ENCODE data around the gene ZNF750.

DNA sequence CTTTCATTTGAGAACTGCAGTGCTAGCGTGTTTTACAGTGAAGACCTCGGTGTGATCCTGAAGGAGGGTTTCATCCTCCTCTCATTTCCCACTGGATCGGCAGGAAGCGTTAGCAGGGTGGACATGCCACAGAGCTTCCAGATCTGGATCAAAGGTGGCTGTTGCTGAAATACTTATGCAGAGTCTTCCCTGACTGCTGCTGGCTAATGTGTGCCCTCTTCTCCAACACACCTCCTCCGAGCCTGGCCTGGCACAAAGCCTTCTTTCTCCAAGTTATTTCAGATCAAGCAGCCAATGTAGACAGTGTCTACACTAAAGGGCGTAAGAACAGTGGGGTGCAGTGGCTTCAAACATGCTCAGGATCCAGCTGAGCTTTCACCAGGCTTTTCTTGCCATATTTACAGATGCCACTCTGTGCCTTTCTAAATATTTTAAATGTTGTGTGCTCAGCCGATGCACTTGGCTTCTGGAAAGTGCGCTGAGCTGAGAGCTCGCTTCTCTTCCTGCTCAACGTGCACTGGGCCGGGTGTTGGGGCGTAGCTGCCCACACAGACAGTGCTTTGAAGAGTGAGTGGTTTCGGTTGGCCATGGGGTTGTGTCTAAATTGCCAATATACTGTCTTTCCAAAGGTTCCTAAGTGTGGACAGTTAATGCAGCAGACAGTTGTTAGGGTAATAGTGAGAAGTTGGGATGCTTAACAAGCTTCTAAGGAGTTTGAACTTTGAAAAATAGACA is 2.1 kb downstream of the ZNF750 start:
- TF ChIP-seq POLR2AphosphoS5 (IDR thresholded peaks at IDR 0.05; ENCODE audit: low read depth, low read length), result no peak
- TF ChIP-seq, protein P1, sequence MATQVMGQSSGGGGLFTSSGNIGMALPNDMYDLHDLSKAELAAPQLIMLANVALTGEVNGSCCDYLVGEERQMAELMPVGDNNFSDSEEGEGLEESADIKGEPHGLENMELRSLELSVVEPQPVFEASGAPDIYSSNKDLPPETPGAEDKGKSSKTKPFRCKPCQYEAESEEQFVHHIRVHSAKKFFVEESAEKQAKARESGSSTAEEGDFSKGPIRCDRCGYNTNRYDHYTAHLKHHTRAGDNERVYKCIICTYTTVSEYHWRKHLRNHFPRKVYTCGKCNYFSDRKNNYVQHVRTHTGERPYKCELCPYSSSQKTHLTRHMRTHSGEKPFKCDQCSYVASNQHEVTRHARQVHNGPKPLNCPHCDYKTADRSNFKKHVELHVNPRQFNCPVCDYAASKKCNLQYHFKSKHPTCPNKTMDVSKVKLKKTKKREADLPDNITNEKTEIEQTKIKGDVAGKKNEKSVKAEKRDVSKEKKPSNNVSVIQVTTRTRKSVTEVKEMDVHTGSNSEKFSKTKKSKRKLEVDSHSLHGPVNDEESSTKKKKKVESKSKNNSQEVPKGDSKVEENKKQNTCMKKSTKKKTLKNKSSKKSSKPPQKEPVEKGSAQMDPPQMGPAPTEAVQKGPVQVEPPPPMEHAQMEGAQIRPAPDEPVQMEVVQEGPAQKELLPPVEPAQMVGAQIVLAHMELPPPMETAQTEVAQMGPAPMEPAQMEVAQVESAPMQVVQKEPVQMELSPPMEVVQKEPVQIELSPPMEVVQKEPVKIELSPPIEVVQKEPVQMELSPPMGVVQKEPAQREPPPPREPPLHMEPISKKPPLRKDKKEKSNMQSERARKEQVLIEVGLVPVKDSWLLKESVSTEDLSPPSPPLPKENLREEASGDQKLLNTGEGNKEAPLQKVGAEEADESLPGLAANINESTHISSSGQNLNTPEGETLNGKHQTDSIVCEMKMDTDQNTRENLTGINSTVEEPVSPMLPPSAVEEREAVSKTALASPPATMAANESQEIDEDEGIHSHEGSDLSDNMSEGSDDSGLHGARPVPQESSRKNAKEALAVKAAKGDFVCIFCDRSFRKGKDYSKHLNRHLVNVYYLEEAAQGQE (IDR thresholded peaks at IDR 0.05; ENCODE audit: insufficient read depth in 1 of 2, low read depth in 2 of 2, low read length in 2 of 2), result no peak
- TF ChIP-seq SIN3A (IDR thresholded peaks at IDR 0.05; ENCODE audit: borderline replicate concordance, insufficient read depth, low read length), result no peak
- TF ChIP-seq TAF1 (IDR thresholded peaks at IDR 0.05; ENCODE audit: borderline replicate concordance, insufficient read depth, low read length), result no peak
